IMR-90 (cell line): Measurements from ENCODE around the gene HDGFL3.

ENCODE experiments used
- MAFK ChIP-seq: IDR thresholded peaks from 2 replicates; pipeline ENCODE4 v1.6.1; 2012; ENCODE audit warnings: low read depth, low read length, improper control_type of control experiment
- MXI1 ChIP-seq: IDR thresholded peaks from 2 replicates; pipeline ENCODE4 v1.6.1; 2012; ENCODE audit warnings: low read depth, mild to moderate bottlenecking, low read length, moderate library complexity, borderline replicate concordance
- POLR2A ChIP-seq: IDR thresholded peaks from 2 replicates; pipeline ENCODE4 v1.6.1; 2012; ENCODE audit warnings: mild to moderate bottlenecking, low read depth, low read length
- TF ChIP-seq, protein P1 (sequence below): conservative IDR thresholded peaks from 2 replicates; pipeline ENCODE4 v1.5.1; 2012; ENCODE audit warnings: mild to moderate bottlenecking, low read depth, low read length, improper control_type of control experiment

DNA sequence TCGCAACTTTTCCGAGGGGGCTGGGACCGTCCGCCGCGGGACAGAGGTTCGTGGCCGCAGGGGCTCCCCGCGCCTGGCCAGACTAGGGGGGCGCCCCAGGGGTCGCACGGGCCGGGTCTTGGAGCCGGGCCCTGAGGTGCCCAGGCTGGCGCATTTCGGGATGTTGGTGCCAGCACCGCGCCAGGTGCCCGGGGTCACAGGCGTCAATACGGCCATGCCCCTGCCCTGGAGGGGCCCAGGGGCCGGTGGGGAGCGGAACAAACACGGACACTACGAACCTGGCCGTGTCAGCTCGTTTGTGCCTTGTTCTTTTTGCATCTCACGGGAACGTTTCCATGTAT lies 99.8 kb downstream of the HDGFL3 start:
- no peak for TF ChIP-seq POLR2A
- no peak for TF ChIP-seq MAFK
- TF ChIP-seq, protein P1, sequence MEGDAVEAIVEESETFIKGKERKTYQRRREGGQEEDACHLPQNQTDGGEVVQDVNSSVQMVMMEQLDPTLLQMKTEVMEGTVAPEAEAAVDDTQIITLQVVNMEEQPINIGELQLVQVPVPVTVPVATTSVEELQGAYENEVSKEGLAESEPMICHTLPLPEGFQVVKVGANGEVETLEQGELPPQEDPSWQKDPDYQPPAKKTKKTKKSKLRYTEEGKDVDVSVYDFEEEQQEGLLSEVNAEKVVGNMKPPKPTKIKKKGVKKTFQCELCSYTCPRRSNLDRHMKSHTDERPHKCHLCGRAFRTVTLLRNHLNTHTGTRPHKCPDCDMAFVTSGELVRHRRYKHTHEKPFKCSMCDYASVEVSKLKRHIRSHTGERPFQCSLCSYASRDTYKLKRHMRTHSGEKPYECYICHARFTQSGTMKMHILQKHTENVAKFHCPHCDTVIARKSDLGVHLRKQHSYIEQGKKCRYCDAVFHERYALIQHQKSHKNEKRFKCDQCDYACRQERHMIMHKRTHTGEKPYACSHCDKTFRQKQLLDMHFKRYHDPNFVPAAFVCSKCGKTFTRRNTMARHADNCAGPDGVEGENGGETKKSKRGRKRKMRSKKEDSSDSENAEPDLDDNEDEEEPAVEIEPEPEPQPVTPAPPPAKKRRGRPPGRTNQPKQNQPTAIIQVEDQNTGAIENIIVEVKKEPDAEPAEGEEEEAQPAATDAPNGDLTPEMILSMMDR, result no peak
- no peak for TF ChIP-seq MXI1
